ENCODE measurements around the gene DCP1A.
"Not testable (repeated sequence)": the region's sequence is repeated elsewhere in the genome, so short reads cannot be mapped to it uniquely, and the experiment has no call there.

The DCP1A gene

GRCh38 chr3:53327986-53328385 is 19.4 kb downstream of the DCP1A start:
- DNase-seq = not testable (repeated sequence)

- no peak for DNase-seq
These were observed 23.2 kb downstream of the DCP1A start for GRCh38 chr3:53324105-53324504.

- DNase-seq = peak; percentile 37
These were observed 26.6 kb downstream of the DCP1A start for GRCh38 chr3:53320697-53321096.

- no peak for DNase-seq
These were observed 28.8 kb downstream of the DCP1A start for GRCh38 chr3:53318522-53318921.

GRCh38 chr3:53312832-53313231 is 34.5 kb downstream of the DCP1A start:
- DNase-seq = no peak

- DNase-seq = no peak
These were observed 35.5 kb downstream of the DCP1A start for GRCh38 chr3:53311882-53312281.

- no peak for DNase-seq
These were observed 43.4 kb downstream of the DCP1A start for GRCh38 chr3:53303957-53304356.

GRCh38 chr3:53303549-53303948 is 43.8 kb downstream of the DCP1A start:
- no peak for DNase-seq

- no peak for DNase-seq
These were observed 46.5 kb downstream of the DCP1A start for GRCh38 chr3:53300826-53301225.

- DNase-seq = not testable (repeated sequence)
These were observed 47.7 kb downstream of the DCP1A start for GRCh38 chr3:53299611-53300023.

- no peak for DNase-seq
These were observed 51.9 kb downstream of the DCP1A start for GRCh38 chr3:53295410-53295809.

GRCh38 chr3:53293867-53294266 is 53.5 kb downstream of the DCP1A start:
- no peak for DNase-seq

- no peak for DNase-seq
These were observed 59.1 kb downstream of the DCP1A start for GRCh38 chr3:53288214-53288613.

- no peak for DNase-seq
These were observed 60.2 kb downstream of the DCP1A start for GRCh38 chr3:53287131-53287629.

GRCh38 chr3:53286727-53287126 is 60.6 kb downstream of the DCP1A start:
- DNase-seq = no peak

- DNase-seq = no peak
These were observed 64.8 kb downstream of the DCP1A start for GRCh38 chr3:53282581-53282980.

- no peak for DNase-seq
These were observed 68.7 kb downstream of the DCP1A start for GRCh38 chr3:53278667-53279066.

- DNase-seq = no peak
These were observed 72.3 kb downstream of the DCP1A start for GRCh38 chr3:53274938-53275605.

- no peak for DNase-seq
These were observed 74.1 kb downstream of the DCP1A start for GRCh38 chr3:53273146-53273670.

GRCh38 chr3:53269888-53270880 is 77.2 kb downstream of the DCP1A start:
- DNase-seq = peak; percentile 69

GRCh38 chr3:53269193-53269592 is 78.2 kb downstream of the DCP1A start:
- DNase-seq = not testable (repeated sequence)

GRCh38 chr3:53267766-53268165 is 79.6 kb downstream of the DCP1A start:
- no peak for DNase-seq

GRCh38 chr3:53264718-53265117 is 82.6 kb downstream of the DCP1A start:
- DNase-seq = no peak

GRCh38 chr3:53263907-53264306 is 83.4 kb downstream of the DCP1A start:
- DNase-seq = no peak

Data from NCI-H2107 (cell line).